ENCODE data around the gene BCAN. TPM values are rescaled to one million over a fixed set of nuclear protein-coding genes. Genes with fewer than 3 reads are reported as not detected.

The BCAN gene
- total RNA-seq, 1 experiment from 2014 or later = not detected

- H2AFZ ChIP-seq = no peak overlapping the region
- CTCF ChIA-PET = no interaction called here
- DNase-seq = peak in 1 of 2 experiments; percentile 43
- intact Hi-C loops (cut with micrococcal nuclease; ENCODE audit: unreplicated experiment) = no loop called here
- no peak overlapping the region for H3K4me2 ChIP-seq
- no peak overlapping the region for H3K4me3 ChIP-seq
- no peaks in the 10 kb centered on the region for H3K9me3 ChIP-seq (ENCODE audit: insufficient read depth, low read depth)
- H3K4me1 ChIP-seq (replicated peaks; ENCODE audit: insufficient read depth) = no peaks in the 10 kb centered on the region
- peaks cover 98% of the 10 kb centered on the region for H4K20me1 ChIP-seq (ENCODE audit: insufficient read depth)
- H3K27ac ChIP-seq = no peak overlapping the region
- no peak for TF ChIP-seq EZH2 (IDR thresholded peaks at IDR 0.05; ENCODE audit: low read depth)
- no peak for TF ChIP-seq CTCF (conservative IDR thresholded peaks at IDR 0.05)
- H3K79me2 ChIP-seq (ENCODE audit: low read depth) = peaks cover 11% of the 10 kb centered on the region; the same call in 1 of the 2 replicates
- H3K36me3 ChIP-seq (ENCODE audit: low read depth) = peaks cover 29% of the 10 kb centered on the region
- no peaks in the 10 kb centered on the region for H3K27me3 ChIP-seq (ENCODE audit: insufficient read depth, low read depth)
- POLR2A ChIA-PET (ENCODE audit: unreplicated experiment) = no interaction called here
- H3F3A ChIP-seq (ENCODE audit: insufficient read depth, low read depth) = peaks cover 39% of the 10 kb centered on the region; the same call in 1 of the 2 replicates
- no peaks in the 10 kb centered on the region for H3K9me2 ChIP-seq (ENCODE audit: insufficient read depth)
- no TSS peak for BruUV-seq (replicated peaks)
Observed at GRCh38 chr1:156648951-156649350, 7.0 kb downstream of the BCAN start.

- Histone ChIP-seq H3F3A (ENCODE audit: insufficient read depth, low read depth) (peaks cover 25% of the 10 kb centered on the region; the same call in 1 of the 2 replicates), H3K4me1 (replicated peaks; ENCODE audit: insufficient read depth) (no peaks in the 10 kb centered on the region), H4K20me1 (ENCODE audit: insufficient read depth) (peaks cover 100% of the 10 kb centered on the region), H3K27me3 (ENCODE audit: insufficient read depth, low read depth) (no peaks in the 10 kb centered on the region), H3K4me3 (no peak overlapping the region), H3K4me2 (no peak overlapping the region), H3K27ac (no peak overlapping the region), H3K9me2 (ENCODE audit: insufficient read depth) (no peaks in the 10 kb centered on the region), H2AFZ (no peak overlapping the region), H3K36me3 (ENCODE audit: low read depth) (peaks cover 22% of the 10 kb centered on the region), H3K79me2 (ENCODE audit: low read depth) (peaks cover 43% of the 10 kb centered on the region), H3K9me3 (ENCODE audit: insufficient read depth, low read depth) (no peaks in the 10 kb centered on the region)
- ChIA-PET POLR2A (ENCODE audit: unreplicated experiment) (no interaction called here), CTCF (interaction anchor here (0.6 kb wide), 1 partner anchor 112 kb away, joined by 3 read pairs; no protein-coding TSS in a partner anchor)
- DNase-seq = no peak
- intact Hi-C loops (cut with micrococcal nuclease; ENCODE audit: unreplicated experiment) = no loop called here
- BruUV-seq (replicated peaks) = no TSS peak
- TF ChIP-seq CTCF (conservative IDR thresholded peaks at IDR 0.05) (no peak), EZH2 (IDR thresholded peaks at IDR 0.05; ENCODE audit: low read depth) (no peak)
Observed at GRCh38 chr1:156652131-156652991, 10.4 kb downstream of the BCAN start.

GRCh38 chr1:156652992-156653355 lies 11.1 kb downstream of the BCAN start:
- ChIA-PET CTCF (no interaction called here), POLR2A (ENCODE audit: unreplicated experiment) (no interaction called here)
- Histone ChIP-seq H2AFZ (no peak overlapping the region), H3K4me1 (replicated peaks; ENCODE audit: insufficient read depth) (no peaks in the 10 kb centered on the region), H3K9me2 (ENCODE audit: insufficient read depth) (no peaks in the 10 kb centered on the region), H3K4me2 (no peak overlapping the region), H3K27me3 (ENCODE audit: insufficient read depth, low read depth) (no peaks in the 10 kb centered on the region), H3K4me3 (no peak overlapping the region), H3K27ac (no peak overlapping the region), H3K79me2 (ENCODE audit: low read depth) (peaks cover 48% of the 10 kb centered on the region), H3K9me3 (ENCODE audit: insufficient read depth, low read depth) (no peaks in the 10 kb centered on the region), H4K20me1 (ENCODE audit: insufficient read depth) (peaks cover 100% of the 10 kb centered on the region), H3K36me3 (ENCODE audit: low read depth) (peaks cover 24% of the 10 kb centered on the region), H3F3A (ENCODE audit: insufficient read depth, low read depth) (peaks cover 25% of the 10 kb centered on the region; the same call in 1 of the 2 replicates)
- intact Hi-C loops (cut with micrococcal nuclease; ENCODE audit: unreplicated experiment) = no loop called here
- no TSS peak for BruUV-seq (replicated peaks)
- DNase-seq = no peak
- no peak for TF ChIP-seq CTCF (conservative IDR thresholded peaks at IDR 0.05)
